WTC11 (cell line): ENCODE measurements around the gene ATG2B. TPM values are rescaled to one million over a fixed set of nuclear protein-coding genes. Genes with fewer than 3 reads are reported as not detected.

Experiments
- ATAC-seq: fragments of 200-7000 bp; cut with Tn5 transposase; 2 replicates; pipeline ENCODE4 v1.10.0; 2021; ENCODE audit warnings: mild to moderate bottlenecking, moderate library complexity
- Bru-seq: library from RNA; stranded (reverse); fragments of 400-500 nt; gene quantifications from one replicate; lab custom pipeline; 2021; lab: Mats Ljungman, UMichigan
- CTCF ChIA-PET: fragments of 300-600 bp; sonication (Branson Sonifier 250); formaldehyde crosslinking; loops from one replicate; lab custom pipeline; 2021; ENCODE audit warnings: antibody characterized with exemption; lab: Charles Lee
- POLR2A ChIA-PET: fragments of 350-600 bp; sonication (Branson Sonifier 250); formaldehyde crosslinking; loops from one replicate; lab custom pipeline; 2021; ENCODE audit warnings: antibody characterized with exemption; lab: Charles Lee
- DNase-seq: peaks from one replicate; pipeline ENCODE4 v3.0.0; 2021; ENCODE audit warnings: low spot score
- H3K27ac Mint-ChIP-seq: 2 replicates; pipeline ENCODE4 v1.8.0; 2021; ENCODE audit warnings: mixed read lengths
- H3K27me3 Mint-ChIP-seq: 2 replicates; pipeline ENCODE4 v1.8.0; 2021; ENCODE audit warnings: low read depth, mild to moderate bottlenecking, moderate library complexity, mixed read lengths
- H3K36me3 Mint-ChIP-seq: 2 replicates; pipeline ENCODE4 v1.8.0; 2021; ENCODE audit warnings: mixed read lengths
- H3K4me1 Mint-ChIP-seq: 2 replicates; pipeline ENCODE4 v1.8.0; 2022; ENCODE audit warnings: mixed read lengths
- H3K4me3 Mint-ChIP-seq: 2 replicates; pipeline ENCODE4 v1.8.0; 2021; ENCODE audit warnings: mild to moderate bottlenecking, moderate library complexity, mixed read lengths
- H3K9me3 Mint-ChIP-seq: 2 replicates; pipeline ENCODE4 v1.8.0; 2021; ENCODE audit warnings: mixed read lengths
- ARID4B ChIP-seq: sonication (generic); formaldehyde crosslinking; IDR thresholded peaks from 2 replicates; pipeline ENCODE4 v1.8.0; 2023; ENCODE audit warnings: missing genetic modification reagents, mild to moderate bottlenecking, borderline replicate concordance
- CREM ChIP-seq: sonication (generic); formaldehyde crosslinking; IDR thresholded peaks from 2 replicates; pipeline ENCODE4 v1.8.1; 2022; ENCODE audit warnings: mild to moderate bottlenecking, missing genetic modification reagents, moderate library complexity
- E2F4 ChIP-seq: sonication (generic); formaldehyde crosslinking; IDR thresholded peaks from 2 replicates; pipeline ENCODE4 v1.8.1; 2022; ENCODE audit warnings: low read depth, mild to moderate bottlenecking, moderate library complexity, missing genetic modification reagents, borderline replicate concordance
- ESRRA ChIP-seq: sonication (generic); formaldehyde crosslinking; IDR thresholded peaks from 2 replicates; pipeline ENCODE4 v1.8.1; 2022; ENCODE audit warnings: mild to moderate bottlenecking, missing genetic modification reagents, borderline replicate concordance
- ETV6 ChIP-seq: sonication (generic); formaldehyde crosslinking; IDR thresholded peaks from 2 replicates; pipeline ENCODE4 v1.8.1; 2022; ENCODE audit warnings: mild to moderate bottlenecking, missing genetic modification reagents
- FOXK1 ChIP-seq: sonication (generic); formaldehyde crosslinking; IDR thresholded peaks from 2 replicates; pipeline ENCODE4 v1.8.0; 2022; ENCODE audit warnings: mild to moderate bottlenecking, moderate library complexity, missing genetic modification reagents
- GABPB1 ChIP-seq: sonication (generic); formaldehyde crosslinking; IDR thresholded peaks from 2 replicates; pipeline ENCODE4 v1.8.1; 2023; ENCODE audit warnings: mild to moderate bottlenecking, missing genetic modification reagents
- HMGA2 ChIP-seq: fragments of 250-450 bp; sonication (Bioruptor Pico); IDR thresholded peaks from 2 replicates; pipeline ENCODE4 v1.4.0; 2021; ENCODE audit warnings: mild to moderate bottlenecking, moderate library complexity
- IRF1 ChIP-seq: sonication (generic); formaldehyde crosslinking; IDR thresholded peaks from 2 replicates; pipeline ENCODE4 v1.8.0; 2023; ENCODE audit warnings: missing genetic modification reagents
- MYBL2 ChIP-seq: sonication (generic); formaldehyde crosslinking; IDR thresholded peaks from 2 replicates; pipeline ENCODE4 v1.8.1; 2023; ENCODE audit warnings: mild to moderate bottlenecking, moderate library complexity, missing genetic modification reagents
- NFYB ChIP-seq: sonication (generic); formaldehyde crosslinking; conservative IDR thresholded peaks from 2 replicates; pipeline ENCODE4 v1.8.0; 2022; ENCODE audit warnings: low read depth, missing genetic modification reagents
- NR3C1 ChIP-seq: sonication (generic); formaldehyde crosslinking; conservative IDR thresholded peaks from 2 replicates; pipeline ENCODE4 v1.8.1; 2023; ENCODE audit warnings: low read depth, mild to moderate bottlenecking, missing genetic modification reagents
- SMAD3 ChIP-seq: sonication (generic); formaldehyde crosslinking; IDR thresholded peaks from 2 replicates; pipeline ENCODE4 v1.8.0; 2022; ENCODE audit warnings: missing genetic modification reagents, mild to moderate bottlenecking, borderline replicate concordance
- SP1 ChIP-seq: sonication (generic); formaldehyde crosslinking; conservative IDR thresholded peaks from 2 replicates; pipeline ENCODE4 v1.8.1; 2022; ENCODE audit warnings: missing genetic modification reagents
- STAT6 ChIP-seq: sonication (generic); formaldehyde crosslinking; conservative IDR thresholded peaks from 2 replicates; pipeline ENCODE4 v1.8.1; 2023; ENCODE audit warnings: mild to moderate bottlenecking, low read depth, missing genetic modification reagents, moderate library complexity
- TEAD1 ChIP-seq: sonication (generic); formaldehyde crosslinking; IDR thresholded peaks from 2 replicates; pipeline ENCODE4 v1.8.0; 2022; ENCODE audit warnings: mild to moderate bottlenecking, missing genetic modification reagents
- ZBTB21 ChIP-seq: sonication (generic); formaldehyde crosslinking; IDR thresholded peaks from 2 replicates; pipeline ENCODE4 v1.8.1; 2023; ENCODE audit warnings: mild to moderate bottlenecking, missing genetic modification reagents, borderline replicate concordance
- ZNF121 ChIP-seq: sonication (generic); formaldehyde crosslinking; IDR thresholded peaks from 2 replicates; pipeline ENCODE4 v1.8.0; 2023; ENCODE audit warnings: missing genetic modification reagents
- ZNF219 ChIP-seq: sonication (generic); formaldehyde crosslinking; IDR thresholded peaks from 2 replicates; pipeline ENCODE4 v1.8.0; 2023; ENCODE audit warnings: missing genetic modification reagents, mild to moderate bottlenecking, borderline replicate concordance
- ZNF416 ChIP-seq: fragments of 250-450 bp; sonication (Bioruptor Pico); IDR thresholded peaks from 2 replicates; pipeline ENCODE4 v1.9.0; 2021; ENCODE audit warnings: mild to moderate bottlenecking, inconsistent platforms
- long read RNA-seq, 3 experiments: library from RNA in 1 of 3; library from capped mRNA in 1 of 3; library from polyadenylated mRNA in 1 of 3; unstranded in 2 of 3; stranded (forward) in 1 of 3; transcript quantifications; one replicate each; pipeline ENCODE4 v2.0.0, GENCODE V29; 2021
- total RNA-seq: library from RNA; stranded (reverse); gene quantifications from 3 replicates; pipeline ENCODE4 v1.2.3, GENCODE V29; 2021
- TF ChIP-seq, protein P1 (sequence below): sonication (generic); formaldehyde crosslinking; IDR thresholded peaks from 2 replicates; pipeline ENCODE4 v1.8.0; 2022; ENCODE audit warnings: mild to moderate bottlenecking, missing genetic modification reagents
- TF ChIP-seq, protein P2 (sequence below): sonication (generic); formaldehyde crosslinking; IDR thresholded peaks from 2 replicates; pipeline ENCODE4 v1.8.1; 2023; ENCODE audit warnings: mild to moderate bottlenecking, missing genetic modification reagents

Gene ATG2B
- 10.0 to 10.3 TPM (median 10.3 TPM) in 3 replicates for total RNA-seq
- percentile 70 among the genes with signal in this experiment for Bru-seq, nascent RNA
- long read RNA-seq, experiment 1, full-length matches to known transcripts: 2 of 23 reads
- long read RNA-seq, experiment 1, partial matches to known transcripts: 18 of 23 reads
- long read RNA-seq, experiment 1, other reads (novel, unspliced or antisense): 3 of 23 reads
- long read RNA-seq, experiment 2, partial matches to known transcripts: 2 of 11 reads
- long read RNA-seq, experiment 2, other reads (novel, unspliced or antisense): 9 of 11 reads
- long read RNA-seq, experiment 3: 0 reads

- peak; percentile 75 for ATAC-seq
- CTCF ChIA-PET: no interaction called here
- DNase-seq: peak; percentile 97
- no peaks in the 10 kb centered on the region for H3K9me3 Mint-ChIP-seq
- H3K4me1 Mint-ChIP-seq: peaks cover 35% of the 10 kb centered on the region
- POLR2A ChIA-PET: interaction anchor here (0.6 kb wide), 1 partner anchor 155 kb away, joined by 3 read pairs; no protein-coding TSS in a partner anchor
- no peaks in the 10 kb centered on the region for H3K36me3 Mint-ChIP-seq
- H3K27me3 Mint-ChIP-seq: no peaks in the 10 kb centered on the region
- H3K4me3 Mint-ChIP-seq: peak within 1 kb of the TSS; percentile 93
- H3K27ac Mint-ChIP-seq: peak within 1 kb of the TSS; percentile 85
- TF ChIP-seq ETV6 (CRISPR knock-in tag) (peak; percentile 28; the same call in 1 of the 2 replicates), ARID4B (CRISPR knock-in tag) (peak; percentile 1), STAT6 (CRISPR knock-in tag) (no peak), ZNF416 (CRISPR knock-in tag) (peak; percentile 3; the same call in 1 of the 2 replicates), ZNF121 (CRISPR knock-in tag) (peak; percentile 42; the same call in 1 of the 2 replicates), NFYB (CRISPR knock-in tag) (0 out of 2 replicates have a peak, but pooled peaks have one; percentile 0), SP1 (CRISPR knock-in tag) (peak; percentile 64; the same call in 1 of the 2 replicates), NR3C1 (CRISPR knock-in tag) (no peak), CREM (CRISPR knock-in tag) (peak; percentile 75; the same call in 1 of the 2 replicates), TEAD1 (CRISPR knock-in tag) (no peak), IRF1 (CRISPR knock-in tag) (0 out of 2 replicates have a peak, but pooled peaks have one; percentile 35), ESRRA (CRISPR knock-in tag) (0 out of 2 replicates have a peak, but pooled peaks have one; percentile 5), E2F4 (CRISPR knock-in tag) (peak; percentile 38; the same call in 1 of the 2 replicates), SMAD3 (CRISPR knock-in tag) (0 out of 2 replicates have a peak, but pooled peaks have one; percentile 38), MYBL2 (CRISPR knock-in tag) (peak; percentile 60; the same call in 1 of the 2 replicates), FOXK1 (CRISPR knock-in tag) (peak; percentile 86), HMGA2 (CRISPR knock-in tag) (no peak), GABPB1 (peak; percentile 54), ZBTB21 (CRISPR knock-in tag) (0 out of 2 replicates have a peak, but pooled peaks have one; percentile 43), ZNF219 (CRISPR knock-in tag) (no peak)
- TF ChIP-seq, protein P1, sequence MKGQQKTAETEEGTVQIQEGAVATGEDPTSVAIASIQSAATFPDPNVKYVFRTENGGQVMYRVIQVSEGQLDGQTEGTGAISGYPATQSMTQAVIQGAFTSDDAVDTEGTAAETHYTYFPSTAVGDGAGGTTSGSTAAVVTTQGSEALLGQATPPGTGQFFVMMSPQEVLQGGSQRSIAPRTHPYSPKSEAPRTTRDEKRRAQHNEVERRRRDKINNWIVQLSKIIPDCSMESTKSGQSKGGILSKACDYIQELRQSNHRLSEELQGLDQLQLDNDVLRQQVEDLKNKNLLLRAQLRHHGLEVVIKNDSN: 0 out of 2 replicates have a peak, but pooled peaks have one; percentile 20
- TF ChIP-seq, protein P2, sequence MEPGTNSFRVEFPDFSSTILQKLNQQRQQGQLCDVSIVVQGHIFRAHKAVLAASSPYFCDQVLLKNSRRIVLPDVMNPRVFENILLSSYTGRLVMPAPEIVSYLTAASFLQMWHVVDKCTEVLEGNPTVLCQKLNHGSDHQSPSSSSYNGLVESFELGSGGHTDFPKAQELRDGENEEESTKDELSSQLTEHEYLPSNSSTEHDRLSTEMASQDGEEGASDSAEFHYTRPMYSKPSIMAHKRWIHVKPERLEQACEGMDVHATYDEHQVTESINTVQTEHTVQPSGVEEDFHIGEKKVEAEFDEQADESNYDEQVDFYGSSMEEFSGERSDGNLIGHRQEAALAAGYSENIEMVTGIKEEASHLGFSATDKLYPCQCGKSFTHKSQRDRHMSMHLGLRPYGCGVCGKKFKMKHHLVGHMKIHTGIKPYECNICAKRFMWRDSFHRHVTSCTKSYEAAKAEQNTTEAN (CRISPR knock-in tag): no peak; the same call in 1 of the 2 replicates
Observed at GRCh38 chr14:96362965-96363750, at the start of gene ATG2B, which contains the start of gene GSKIP. Gene ATG2B (minus strand): TSS chr14:96363341. CDS start chr14:96362976, 365 bp downstream. Gene GSKIP (plus strand): TSS chr14:96363526. CDS start chr14:96382248, 18,722 bp downstream.
